Measurements from ENCODE around the gene CCDC8.

DNA sequence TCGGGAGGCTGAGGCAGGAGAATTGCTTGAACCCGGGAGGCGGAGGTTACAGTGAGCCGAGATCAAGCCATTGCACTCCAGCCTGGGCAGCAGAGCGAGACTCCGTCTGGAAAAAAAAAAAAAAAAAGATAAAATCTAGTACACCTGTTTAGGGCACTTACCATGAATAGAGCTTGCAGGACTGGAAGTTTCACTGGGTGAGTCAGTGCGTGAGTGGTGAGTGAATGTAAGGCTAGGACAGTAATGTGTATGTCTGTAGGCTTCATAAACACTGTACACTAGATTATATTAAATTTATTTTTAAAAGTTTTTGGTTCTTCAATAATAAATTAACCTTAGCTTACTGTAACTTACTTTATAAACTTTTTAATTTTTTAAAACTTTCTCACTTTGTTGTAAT is 43.5 kb downstream of the CCDC8 start:
- TF ChIP-seq, protein P1, sequence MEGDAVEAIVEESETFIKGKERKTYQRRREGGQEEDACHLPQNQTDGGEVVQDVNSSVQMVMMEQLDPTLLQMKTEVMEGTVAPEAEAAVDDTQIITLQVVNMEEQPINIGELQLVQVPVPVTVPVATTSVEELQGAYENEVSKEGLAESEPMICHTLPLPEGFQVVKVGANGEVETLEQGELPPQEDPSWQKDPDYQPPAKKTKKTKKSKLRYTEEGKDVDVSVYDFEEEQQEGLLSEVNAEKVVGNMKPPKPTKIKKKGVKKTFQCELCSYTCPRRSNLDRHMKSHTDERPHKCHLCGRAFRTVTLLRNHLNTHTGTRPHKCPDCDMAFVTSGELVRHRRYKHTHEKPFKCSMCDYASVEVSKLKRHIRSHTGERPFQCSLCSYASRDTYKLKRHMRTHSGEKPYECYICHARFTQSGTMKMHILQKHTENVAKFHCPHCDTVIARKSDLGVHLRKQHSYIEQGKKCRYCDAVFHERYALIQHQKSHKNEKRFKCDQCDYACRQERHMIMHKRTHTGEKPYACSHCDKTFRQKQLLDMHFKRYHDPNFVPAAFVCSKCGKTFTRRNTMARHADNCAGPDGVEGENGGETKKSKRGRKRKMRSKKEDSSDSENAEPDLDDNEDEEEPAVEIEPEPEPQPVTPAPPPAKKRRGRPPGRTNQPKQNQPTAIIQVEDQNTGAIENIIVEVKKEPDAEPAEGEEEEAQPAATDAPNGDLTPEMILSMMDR (conservative IDR thresholded peaks at IDR 0.05 in 1 of 2, IDR thresholded peaks at IDR 0.05 in 1 of 2; ENCODE audit: extremely low read depth in 1 of 2, insufficient read depth in 1 of 2, low read depth in 1 of 2, low read length in 2 of 2), result no peak
- TF ChIP-seq EZH2 (IDR thresholded peaks at IDR 0.05; ENCODE audit: borderline replicate concordance, low read length), result no peak
